NCI-H2171 (cell line): ENCODE measurements around the gene KDM4B.
A peak's percentile ranks its signal among the peaks of the same experiment; 100 is the strongest.

ENCODE experiments used
- DNase-seq: peaks from one replicate; lab custom pipeline; 2025; lab: John Stamatoyannopoulos, UW

The KDM4B gene

DNA sequence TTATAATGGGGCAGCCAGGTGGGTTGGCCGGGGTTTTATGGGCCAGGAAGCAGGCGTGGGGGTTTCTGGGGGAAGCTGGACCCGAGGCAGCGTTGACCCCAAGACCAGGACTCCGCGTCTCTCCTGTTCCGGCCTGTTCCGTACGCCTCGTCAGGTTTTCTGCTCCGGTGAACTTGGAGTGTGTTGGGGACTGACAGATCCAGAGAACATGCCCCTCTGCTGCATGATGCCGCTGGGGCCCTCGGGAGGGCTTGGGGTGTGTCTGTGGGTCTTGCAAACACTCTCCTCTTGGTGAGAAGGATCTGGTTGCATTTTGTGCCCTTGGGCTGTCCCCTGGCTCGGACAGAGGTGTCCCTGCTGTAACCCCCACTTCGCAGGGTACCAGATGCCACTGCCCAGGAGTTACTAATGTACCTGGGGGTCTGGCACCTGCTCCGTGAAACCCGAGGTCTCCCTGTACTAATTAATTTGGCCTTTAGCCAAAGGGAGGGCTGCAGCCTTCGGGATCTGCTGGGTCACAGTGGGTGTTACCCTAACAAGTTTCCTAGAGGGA, 15.6 kb downstream of the KDM4B start:
- peak; percentile 71 for DNase-seq

DNA sequence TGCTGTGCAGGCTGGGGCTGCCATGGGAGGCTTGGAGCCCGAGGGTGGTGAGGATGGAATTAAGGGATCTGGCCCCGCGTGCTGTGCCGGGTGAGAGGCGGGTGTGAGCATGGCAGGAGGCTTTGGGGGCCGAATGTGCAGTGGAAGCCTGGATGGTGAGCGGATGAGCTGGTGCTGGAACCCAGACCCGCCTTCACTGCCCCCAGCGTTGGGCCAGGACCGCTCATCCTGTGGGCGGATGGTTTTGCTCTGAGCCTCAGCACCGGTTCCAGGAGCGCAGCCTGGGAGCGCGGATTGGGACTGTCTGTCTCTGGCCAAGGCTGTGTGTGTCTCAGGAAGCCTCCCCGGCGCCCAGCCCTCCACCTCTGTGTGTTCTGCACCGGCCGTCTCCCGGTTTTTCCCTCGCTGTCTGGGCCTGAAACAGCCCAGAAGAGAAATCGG, 16.7 kb downstream of the KDM4B start:
- no peak for DNase-seq

DNA sequence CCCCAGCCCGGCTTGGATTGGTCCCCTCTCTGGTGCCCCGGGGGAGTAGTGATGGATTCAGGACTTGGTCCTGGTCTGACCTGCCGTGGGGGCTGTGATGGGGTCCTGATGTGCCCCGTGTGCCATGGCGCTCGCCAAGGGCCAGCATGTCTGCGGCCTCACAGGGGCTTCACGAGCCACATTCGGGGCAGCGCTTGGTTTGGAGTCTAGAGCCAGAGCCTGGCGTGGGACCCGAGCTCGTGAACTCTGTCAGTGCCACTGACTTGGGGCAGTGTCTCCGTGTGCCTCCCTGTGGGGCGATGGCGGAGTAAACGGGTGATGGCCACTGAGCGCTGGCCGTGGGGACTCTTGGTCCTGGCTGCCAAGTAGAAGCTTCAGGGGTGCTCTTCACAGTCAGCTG, 17.1 kb downstream of the KDM4B start:
- DNase-seq: no peak

- DNase-seq: no peak
These were observed 17.6 kb downstream of the KDM4B start for GRCh38 chr19:4986471-4986891.

DNA sequence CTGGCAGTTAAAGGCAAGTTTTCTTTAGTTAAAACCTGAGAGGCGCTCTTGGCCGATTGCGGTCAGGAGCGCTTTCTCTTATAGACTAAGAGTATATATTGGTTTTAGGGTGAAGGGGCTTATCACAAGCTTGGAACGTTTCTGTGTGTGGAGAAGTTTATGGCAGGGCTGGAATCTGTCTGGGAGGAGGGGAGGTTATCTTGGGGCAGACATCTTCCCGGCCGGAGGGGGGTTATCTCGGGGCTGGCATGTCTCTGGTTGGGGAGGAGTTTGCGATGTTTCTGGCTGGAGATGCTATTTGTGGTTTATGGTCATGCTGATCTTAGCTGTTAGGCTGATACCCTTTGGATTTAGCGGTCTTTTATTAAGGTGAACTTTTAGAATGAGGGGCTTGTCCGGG, 18.3 kb downstream of the KDM4B start:
- DNase-seq: no peak

DNA sequence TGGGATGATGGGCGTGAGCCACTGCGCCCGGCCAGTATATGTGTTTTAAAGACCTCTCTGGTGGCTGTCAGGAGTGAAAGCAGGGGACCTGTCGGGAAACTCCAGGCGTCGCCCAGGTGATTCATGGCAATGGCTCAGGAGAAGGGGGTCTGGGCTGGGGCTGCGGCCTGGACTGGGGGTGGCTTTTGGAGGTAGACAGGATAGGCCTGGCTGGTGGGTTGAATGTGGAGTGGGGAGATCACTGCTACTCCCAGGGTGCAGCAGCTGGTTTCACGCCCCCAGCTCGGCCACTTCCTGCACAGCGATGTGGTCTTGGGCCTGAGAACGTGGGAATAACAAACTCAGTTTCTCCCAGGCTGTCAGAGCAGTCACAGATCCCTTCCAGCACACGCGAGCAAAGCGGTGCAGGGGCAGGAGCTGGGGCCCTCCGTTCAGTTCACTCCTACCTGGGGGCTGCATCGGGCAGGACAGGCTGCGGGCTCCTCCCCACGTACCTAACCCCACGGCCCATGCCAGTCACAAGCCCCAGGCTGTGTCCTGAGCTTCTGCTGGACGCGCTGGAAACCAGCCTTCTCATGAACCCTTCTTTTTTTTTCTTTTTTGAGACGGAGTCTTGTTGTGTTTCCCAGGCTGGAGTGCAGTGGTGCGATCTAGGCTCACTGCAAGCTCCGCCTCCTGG, 18.9 kb downstream of the KDM4B start:
- DNase-seq: no peak

- no peak for DNase-seq
These were observed 19.9 kb downstream of the KDM4B start for GRCh38 chr19:4988770-4989251.

DNA sequence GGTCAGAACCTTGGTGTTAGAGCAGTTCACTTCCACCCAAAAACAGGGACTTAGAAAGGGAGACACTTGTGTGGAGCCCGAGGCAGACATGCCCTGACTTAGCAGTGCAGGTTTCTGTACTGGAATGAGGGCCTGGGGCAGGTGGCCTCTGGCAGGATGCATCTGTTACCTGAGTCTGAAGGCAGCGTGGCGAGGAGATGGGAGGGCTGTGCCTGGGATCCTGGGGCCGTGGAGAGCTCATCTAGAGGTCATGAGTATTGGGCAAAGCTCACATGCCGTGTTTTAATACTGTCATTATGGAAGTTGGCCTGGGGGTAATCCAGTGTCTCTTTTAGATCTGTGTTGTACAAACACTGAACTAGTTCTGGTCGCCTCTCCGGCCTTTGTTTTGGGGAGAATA, 21.4 kb downstream of the KDM4B start:
- DNase-seq: no peak

- DNase-seq: peak; percentile 52
These were observed 22.6 kb downstream of the KDM4B start for GRCh38 chr19:4991538-4991937.

- DNase-seq: no peak
These were observed 23.2 kb downstream of the KDM4B start for GRCh38 chr19:4991996-4992698.

- DNase-seq: no peak
These were observed 24.8 kb downstream of the KDM4B start for GRCh38 chr19:4993683-4994082.

- DNase-seq: no peak
These were observed 27.8 kb downstream of the KDM4B start for GRCh38 chr19:4996701-4997100.

DNA sequence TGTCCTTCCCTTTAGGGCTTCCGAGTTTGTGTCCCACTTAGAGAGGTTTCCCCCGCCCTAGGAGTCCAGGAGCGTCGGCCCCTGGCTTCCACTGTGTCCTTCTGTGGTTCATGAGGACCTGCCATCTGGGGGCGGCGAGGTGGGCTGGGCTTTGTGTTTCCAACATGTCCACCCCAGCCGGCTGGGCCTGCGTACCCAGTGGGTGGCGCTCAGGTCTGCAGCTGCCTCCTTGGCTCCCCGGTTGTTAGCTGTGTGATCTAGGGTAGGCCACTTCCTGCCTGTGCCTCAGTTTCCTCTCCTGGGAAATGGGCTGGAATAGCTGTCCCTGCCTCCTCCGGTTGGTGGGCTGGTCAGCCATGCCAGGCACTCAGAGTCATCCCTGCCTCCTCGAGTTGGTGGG, 28.4 kb downstream of the KDM4B start:
- DNase-seq: no peak

DNA sequence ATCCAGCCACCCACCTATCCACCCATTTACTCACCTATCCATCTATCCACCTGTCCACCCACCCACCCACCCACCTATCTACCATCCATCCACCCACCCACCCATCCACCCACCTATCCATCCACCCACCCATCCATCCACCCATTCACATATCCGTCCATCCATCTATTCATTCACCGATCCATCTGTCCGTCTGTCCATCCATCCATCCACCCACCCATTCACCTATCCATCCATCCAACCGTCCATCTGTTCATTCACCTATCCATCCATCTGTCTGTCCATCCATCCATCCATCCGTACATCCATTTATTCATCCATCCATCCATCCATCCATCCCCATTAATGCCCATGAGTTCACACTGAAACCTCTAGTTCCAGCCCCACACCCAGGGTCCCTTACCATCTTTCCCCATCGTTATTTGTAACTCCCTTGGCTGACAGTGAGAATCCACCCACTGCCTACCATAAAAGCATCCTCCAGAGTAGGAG, 31.3 kb downstream of the KDM4B start:
- DNase-seq: no peak

DNA sequence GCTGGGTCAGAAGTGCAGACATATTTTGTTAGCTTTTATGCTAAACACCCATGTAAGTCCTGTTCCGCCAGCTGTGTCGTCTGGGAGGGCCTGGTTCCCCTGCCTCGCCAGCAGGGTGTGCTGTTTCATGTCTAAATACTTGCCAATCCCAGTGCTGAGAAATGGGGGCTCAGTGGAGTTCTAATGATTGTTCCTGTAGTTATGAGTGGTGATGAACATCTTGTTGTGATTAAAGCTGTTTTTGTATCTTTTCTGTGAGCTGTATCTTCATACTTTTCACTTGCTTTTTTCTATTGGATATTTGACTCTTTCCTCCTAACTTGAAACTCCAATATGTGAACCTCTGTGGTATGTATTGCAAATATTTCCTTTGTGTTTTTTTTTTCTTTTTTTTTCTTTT, 32.7 kb downstream of the KDM4B start:
- no peak for DNase-seq

GRCh38 chr19:5002143-5002542, 33.2 kb downstream of the KDM4B start:
- DNase-seq: no peak

- DNase-seq: no peak
These were observed 34.9 kb downstream of the KDM4B start for GRCh38 chr19:5003781-5004180.

- DNase-seq: no peak
These were observed 36.2 kb downstream of the KDM4B start for GRCh38 chr19:5005096-5005495.

DNA sequence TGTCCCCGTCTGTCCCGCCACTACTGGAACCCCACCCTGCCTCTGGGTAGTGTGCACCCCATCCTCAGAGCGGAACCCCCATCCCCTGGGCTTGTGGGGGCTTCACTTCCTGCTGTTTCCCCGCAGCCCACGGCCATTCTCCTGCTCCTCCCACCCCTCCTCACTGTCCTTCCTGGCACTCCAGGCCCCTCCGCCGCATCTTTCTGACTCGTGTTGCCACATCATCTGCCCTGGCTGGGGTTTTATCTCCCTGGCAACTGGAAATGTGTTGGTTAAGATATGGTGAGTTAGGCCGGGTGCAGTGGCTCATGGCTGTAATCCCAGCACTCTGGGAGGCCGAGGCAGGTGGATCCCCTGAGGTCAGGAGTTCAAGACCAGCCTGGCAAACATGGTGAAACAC, 37.3 kb downstream of the KDM4B start:
- DNase-seq: no peak

DNA sequence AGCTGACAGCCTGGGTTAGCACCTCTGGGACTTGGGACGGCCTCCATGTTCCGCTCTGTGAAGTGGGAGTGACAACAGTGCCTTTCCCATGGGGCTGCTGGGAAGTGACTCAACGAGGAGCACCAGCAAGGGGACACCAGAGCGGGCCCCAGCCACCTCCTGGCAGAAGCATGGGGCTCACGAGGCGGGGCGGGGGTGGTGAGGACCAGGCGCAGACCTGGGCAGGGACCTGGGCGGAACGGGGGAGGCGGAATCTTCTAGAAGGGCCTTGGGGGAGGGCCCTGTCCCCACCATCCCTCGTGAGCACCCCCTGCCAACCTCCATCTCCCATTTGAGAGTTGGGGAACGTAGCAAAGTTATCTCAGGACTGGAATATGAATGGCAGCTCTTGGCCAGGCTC, 37.9 kb downstream of the KDM4B start:
- DNase-seq: no peak

DNA sequence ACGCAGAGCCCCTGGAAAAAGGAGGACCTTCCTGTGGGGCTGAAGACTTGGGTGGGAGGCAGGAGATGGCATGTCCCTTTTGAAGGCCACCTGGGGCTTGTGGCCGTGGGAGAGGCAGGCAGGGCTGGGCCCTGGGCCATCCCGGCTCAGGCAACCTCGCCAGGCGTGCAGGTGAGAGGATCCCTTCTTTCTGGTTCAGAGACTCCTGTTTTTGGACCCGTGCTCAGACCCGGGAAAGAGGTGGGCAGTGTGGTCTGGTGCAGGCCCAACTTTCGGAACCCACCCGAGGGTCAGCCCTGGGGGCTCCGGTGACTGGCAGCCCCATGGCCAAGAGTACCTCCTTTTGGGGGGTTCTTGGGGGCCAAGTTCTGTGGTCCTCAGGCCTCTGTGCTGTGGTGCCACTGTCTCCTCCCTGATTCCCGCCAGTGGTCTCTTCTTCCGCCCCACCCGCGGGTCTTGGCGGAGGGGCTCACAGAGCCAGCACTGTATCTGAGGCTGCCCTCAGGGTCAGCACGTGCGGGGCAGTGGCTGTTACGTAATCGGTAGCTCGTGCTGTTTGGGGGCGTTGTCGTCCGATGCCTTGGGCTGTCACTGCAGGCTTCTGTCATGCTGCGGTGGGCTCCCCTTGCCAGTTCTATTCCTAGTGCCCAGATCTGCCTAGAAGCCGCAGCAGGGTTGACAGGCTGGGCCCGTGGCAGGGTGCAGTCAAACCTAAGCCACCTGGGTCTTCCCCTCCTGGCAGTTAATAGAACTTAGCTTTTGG, 42.7 kb downstream of the KDM4B start:
- DNase-seq: no peak

GRCh38 chr19:5012688-5013457, 44.0 kb downstream of the KDM4B start:
- DNase-seq: no peak
